Measurements from ENCODE around the gene BCO2.

Gene BCO2

DNA sequence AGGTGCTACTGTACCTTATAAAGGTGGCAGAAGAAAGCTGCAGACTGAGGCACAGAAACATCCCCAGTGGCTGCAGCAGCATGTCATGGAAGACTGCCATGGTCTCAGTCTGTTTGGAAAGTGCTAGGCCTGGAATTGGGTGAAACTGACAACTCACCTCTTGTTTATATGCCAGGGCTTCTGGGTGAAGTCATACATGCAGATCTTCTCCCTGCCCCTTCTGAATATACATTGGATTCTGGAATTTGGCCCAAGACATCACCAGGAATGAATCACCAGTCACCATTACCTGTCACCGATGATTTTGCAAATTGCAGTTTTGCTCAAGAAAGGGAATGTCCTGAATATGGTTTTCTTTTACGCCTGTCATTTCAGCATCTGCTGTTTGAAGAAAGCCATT is 85.2 kb downstream of the BCO2 start, which contains the start of gene PLET1 (continued):
- no peak for TF ChIP-seq ZNF585B (tag by site-specific recombination; IDR thresholded peaks at IDR 0.05)
- no peak for TF ChIP-seq ZNF239 (tag by site-specific recombination; IDR thresholded peaks at IDR 0.05)
- TF ChIP-seq, protein P1, sequence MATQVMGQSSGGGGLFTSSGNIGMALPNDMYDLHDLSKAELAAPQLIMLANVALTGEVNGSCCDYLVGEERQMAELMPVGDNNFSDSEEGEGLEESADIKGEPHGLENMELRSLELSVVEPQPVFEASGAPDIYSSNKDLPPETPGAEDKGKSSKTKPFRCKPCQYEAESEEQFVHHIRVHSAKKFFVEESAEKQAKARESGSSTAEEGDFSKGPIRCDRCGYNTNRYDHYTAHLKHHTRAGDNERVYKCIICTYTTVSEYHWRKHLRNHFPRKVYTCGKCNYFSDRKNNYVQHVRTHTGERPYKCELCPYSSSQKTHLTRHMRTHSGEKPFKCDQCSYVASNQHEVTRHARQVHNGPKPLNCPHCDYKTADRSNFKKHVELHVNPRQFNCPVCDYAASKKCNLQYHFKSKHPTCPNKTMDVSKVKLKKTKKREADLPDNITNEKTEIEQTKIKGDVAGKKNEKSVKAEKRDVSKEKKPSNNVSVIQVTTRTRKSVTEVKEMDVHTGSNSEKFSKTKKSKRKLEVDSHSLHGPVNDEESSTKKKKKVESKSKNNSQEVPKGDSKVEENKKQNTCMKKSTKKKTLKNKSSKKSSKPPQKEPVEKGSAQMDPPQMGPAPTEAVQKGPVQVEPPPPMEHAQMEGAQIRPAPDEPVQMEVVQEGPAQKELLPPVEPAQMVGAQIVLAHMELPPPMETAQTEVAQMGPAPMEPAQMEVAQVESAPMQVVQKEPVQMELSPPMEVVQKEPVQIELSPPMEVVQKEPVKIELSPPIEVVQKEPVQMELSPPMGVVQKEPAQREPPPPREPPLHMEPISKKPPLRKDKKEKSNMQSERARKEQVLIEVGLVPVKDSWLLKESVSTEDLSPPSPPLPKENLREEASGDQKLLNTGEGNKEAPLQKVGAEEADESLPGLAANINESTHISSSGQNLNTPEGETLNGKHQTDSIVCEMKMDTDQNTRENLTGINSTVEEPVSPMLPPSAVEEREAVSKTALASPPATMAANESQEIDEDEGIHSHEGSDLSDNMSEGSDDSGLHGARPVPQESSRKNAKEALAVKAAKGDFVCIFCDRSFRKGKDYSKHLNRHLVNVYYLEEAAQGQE (tag by site-specific recombination; IDR thresholded peaks at IDR 0.05) = no peak
- no peak for TF ChIP-seq ZNF610 (tag by site-specific recombination; IDR thresholded peaks at IDR 0.05; ENCODE audit: borderline replicate concordance)
- TF ChIP-seq, protein P2, sequence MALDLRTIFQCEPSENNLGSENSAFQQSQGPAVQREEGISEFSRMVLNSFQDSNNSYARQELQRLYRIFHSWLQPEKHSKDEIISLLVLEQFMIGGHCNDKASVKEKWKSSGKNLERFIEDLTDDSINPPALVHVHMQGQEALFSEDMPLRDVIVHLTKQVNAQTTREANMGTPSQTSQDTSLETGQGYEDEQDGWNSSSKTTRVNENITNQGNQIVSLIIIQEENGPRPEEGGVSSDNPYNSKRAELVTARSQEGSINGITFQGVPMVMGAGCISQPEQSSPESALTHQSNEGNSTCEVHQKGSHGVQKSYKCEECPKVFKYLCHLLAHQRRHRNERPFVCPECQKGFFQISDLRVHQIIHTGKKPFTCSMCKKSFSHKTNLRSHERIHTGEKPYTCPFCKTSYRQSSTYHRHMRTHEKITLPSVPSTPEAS (tag by site-specific recombination; IDR thresholded peaks at IDR 0.05) = no peak
- TF ChIP-seq SETDB1 (IDR thresholded peaks at IDR 0.05; ENCODE audit: insufficient read length, low read length) = no peak

DNA sequence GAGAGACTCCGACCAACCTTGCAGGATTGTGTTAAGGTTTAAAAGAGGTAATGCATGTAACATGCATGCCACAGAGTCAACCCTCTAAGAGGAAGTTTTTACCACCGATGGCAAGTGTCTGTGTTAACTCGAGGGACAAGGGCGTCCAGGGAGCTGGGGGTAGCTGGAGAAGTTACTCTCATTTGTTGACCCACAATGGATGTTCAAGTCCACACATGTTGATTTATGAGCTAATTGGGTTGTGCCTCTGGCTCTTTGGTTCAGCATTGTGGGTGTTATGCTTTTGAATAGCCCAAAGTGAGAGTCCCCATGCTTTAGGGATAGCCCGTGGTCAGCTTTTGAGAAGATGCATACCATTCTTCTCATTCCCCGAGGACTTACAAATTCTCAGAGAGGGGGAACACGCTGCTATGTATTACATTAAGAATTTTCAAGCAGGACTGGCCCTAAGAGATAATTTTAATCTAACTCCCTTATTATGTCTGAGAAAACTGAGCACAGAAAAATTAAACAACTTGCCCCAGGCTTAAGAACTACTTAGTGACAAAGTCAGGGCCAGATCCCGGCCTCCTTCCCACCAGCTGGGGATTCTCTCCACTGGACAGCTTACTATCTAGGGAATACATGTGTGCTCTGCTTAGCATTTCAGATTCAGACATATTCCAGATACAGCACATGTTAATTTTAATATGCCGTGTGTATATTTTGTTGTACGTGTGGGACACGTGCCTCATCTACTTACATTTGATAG is 90.5 kb downstream of the BCO2 start:
- no peaks in the 10 kb centered on the region for H3K36me3 ChIP-seq (ENCODE audit: control insufficient read depth in 2 of 2, insufficient read depth in 1 of 2, low read length in 2 of 2)
- H3K4me3 ChIP-seq (ENCODE audit: low read depth, low read length) = no peak overlapping the region
- no peaks in the 10 kb centered on the region for H3K9me3 ChIP-seq (ENCODE audit: control insufficient read depth, insufficient read depth, low read depth, low read length)
- H3K27ac ChIP-seq (ENCODE audit: extremely low read depth, low read depth, low read length) = no peak overlapping the region
- TF ChIP-seq ZBTB1 (tag by site-specific recombination; IDR thresholded peaks at IDR 0.05) = no peak
- TF ChIP-seq, protein P3, sequence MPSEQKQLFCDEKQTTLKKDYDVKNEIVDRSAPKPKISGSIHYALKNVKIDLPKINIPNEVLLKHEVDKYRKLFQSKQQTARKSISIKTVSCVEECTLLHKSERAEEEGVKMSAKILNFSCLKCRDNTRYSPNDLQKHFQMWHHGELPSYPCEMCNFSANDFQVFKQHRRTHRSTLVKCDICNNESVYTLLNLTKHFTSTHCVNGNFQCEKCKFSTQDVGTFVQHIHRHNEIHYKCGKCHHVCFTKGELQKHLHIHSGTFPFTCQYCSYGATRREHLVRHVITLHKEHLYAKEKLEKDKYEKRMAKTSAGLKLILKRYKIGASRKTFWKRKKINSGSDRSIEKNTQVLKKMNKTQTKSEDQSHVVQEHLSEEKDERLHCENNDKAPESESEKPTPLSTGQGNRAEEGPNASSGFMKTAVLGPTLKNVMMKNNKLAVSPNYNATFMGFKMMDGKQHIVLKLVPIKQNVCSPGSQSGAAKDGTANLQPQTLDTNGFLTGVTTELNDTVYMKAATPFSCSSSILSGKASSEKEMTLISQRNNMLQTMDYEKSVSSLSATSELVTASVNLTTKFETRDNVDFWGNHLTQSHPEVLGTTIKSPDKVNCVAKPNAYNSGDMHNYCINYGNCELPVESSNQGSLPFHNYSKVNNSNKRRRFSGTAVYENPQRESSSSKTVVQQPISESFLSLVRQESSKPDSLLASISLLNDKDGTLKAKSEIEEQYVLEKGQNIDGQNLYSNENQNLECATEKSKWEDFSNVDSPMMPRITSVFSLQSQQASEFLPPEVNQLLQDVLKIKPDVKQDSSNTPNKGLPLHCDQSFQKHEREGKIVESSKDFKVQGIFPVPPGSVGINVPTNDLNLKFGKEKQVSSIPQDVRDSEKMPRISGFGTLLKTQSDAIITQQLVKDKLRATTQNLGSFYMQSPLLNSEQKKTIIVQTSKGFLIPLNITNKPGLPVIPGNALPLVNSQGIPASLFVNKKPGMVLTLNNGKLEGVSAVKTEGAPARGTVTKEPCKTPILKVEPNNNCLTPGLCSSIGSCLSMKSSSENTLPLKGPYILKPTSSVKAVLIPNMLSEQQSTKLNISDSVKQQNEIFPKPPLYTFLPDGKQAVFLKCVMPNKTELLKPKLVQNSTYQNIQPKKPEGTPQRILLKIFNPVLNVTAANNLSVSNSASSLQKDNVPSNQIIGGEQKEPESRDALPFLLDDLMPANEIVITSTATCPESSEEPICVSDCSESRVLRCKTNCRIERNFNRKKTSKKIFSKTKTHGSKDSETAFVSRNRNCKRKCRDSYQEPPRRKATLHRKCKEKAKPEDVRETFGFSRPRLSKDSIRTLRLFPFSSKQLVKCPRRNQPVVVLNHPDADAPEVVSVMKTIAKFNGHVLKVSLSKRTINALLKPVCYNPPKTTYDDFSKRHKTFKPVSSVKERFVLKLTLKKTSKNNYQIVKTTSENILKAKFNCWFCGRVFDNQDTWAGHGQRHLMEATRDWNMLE (tag by site-specific recombination; conservative IDR thresholded peaks at IDR 0.05; ENCODE audit: low read depth) = no peak
- TF ChIP-seq YY2 (tag by site-specific recombination; IDR thresholded peaks at IDR 0.05) = no peak
- TF ChIP-seq ZNF626 (tag by site-specific recombination; IDR thresholded peaks at IDR 0.05) = no peak
- no peak for TF ChIP-seq ZNF548 (tag by site-specific recombination; IDR thresholded peaks at IDR 0.05)
- TF ChIP-seq KLF7 (tag by site-specific recombination; IDR thresholded peaks at IDR 0.05; ENCODE audit: borderline replicate concordance) = no peak
- TF ChIP-seq ZNF600 (tag by site-specific recombination; IDR thresholded peaks at IDR 0.05) = no peak
- TF ChIP-seq ZNF768 (tag by site-specific recombination; IDR thresholded peaks at IDR 0.05) = no peak
- POLR2A ChIA-PET = no interaction called here
- CTCF ChIA-PET = interaction anchor here (0.7 to 2.1 kb wide), 3 partner anchors 14 to 153 kb away, joined by 3 to 8 read pairs (median 5); no protein-coding TSS in a partner anchor
- H3K4me1 ChIP-seq (ENCODE audit: control insufficient read depth, insufficient read depth, low read length) = no peaks in the 10 kb centered on the region
